Right atrium auricular region (tissue), 2 donors: ENCODE results near the gene PDLIM7. TPM values are rescaled to one million over a fixed set of nuclear protein-coding genes. Genes with fewer than 3 reads are reported as not detected.
A peak's percentile ranks its signal among the peaks of the same experiment; 100 is the strongest.

Experiments used
- DNase-seq: peaks from one replicate; pipeline ENCODE4 v3.0.0-alpha.2; 2019; ENCODE audit warnings: low spot score
- H3K27ac ChIP-seq, 2 donors: fragments of 200-600 bp; sonication (generic); 1 replicate in 1 of 2; 2 replicates in 1 of 2; pipeline ENCODE4 v1.5.1; 2016 to 2019
- H3K27me3 ChIP-seq, 2 donors: fragments of 200-600 bp; sonication (generic); one replicate each; pipeline versions ENCODE4 v1.5.1 to v1.6.0; 2017 to 2019
- H3K36me3 ChIP-seq: fragments of 200-600 bp; sonication (generic); one replicate; pipeline ENCODE4 v1.5.1; 2016
- H3K4me1 ChIP-seq, 2 donors: fragments of 200-600 bp; sonication (generic); one replicate each; pipeline versions ENCODE4 v1.5.1 to v1.6.0; 2017 to 2019
- H3K4me3 ChIP-seq, 2 donors: fragments of 200-600 bp; sonication (generic); 1 replicate in 1 of 2; 2 replicates in 1 of 2; pipeline ENCODE4 v1.5.1; 2017 to 2019; ENCODE audit warnings: mild to moderate bottlenecking in 1 of 2, moderate library complexity in 1 of 2
- H3K9me3 ChIP-seq, 2 donors: fragments of 200-600 bp; sonication (generic); one replicate each; pipeline ENCODE4 v1.5.1; 2019
- CTCF ChIP-seq, 2 donors: fragments of 200-600 bp; sonication (generic); IDR thresholded peaks; one replicate each; pipeline ENCODE4 v1.5.1; 2019; ENCODE audit warnings: antibody characterized with exemption in 2 of 2
- total RNA-seq, 2 donors: library from RNA; depleted of rRNA; stranded (reverse); fragments of >200 nt; gene quantifications; one replicate each; pipeline ENCODE4 v1.1.0, GENCODE V29; 2016

Gene PDLIM7
- total RNA-seq, 2 donors from 2014 or later = 45.8 to 56.0 TPM

GRCh38 chr5:177483994-177484901, 13.2 kb downstream of the PDLIM7 start:
- no peak for DNase-seq
- Histone ChIP-seq H3K27ac (no peak overlapping the region), H3K9me3 (no peaks in the 10 kb centered on the region), H3K27me3 (no peaks in the 10 kb centered on the region), H3K4me1 (peaks cover 0 to 19% of the 10 kb centered on the region in 2 donors), H3K36me3 (peaks cover 46% of the 10 kb centered on the region), H3K4me3 (no peak overlapping the region)
- TF ChIP-seq CTCF (IDR thresholded peaks at IDR 0.05) = no peak

- no peak for TF ChIP-seq CTCF (IDR thresholded peaks at IDR 0.05)
- Histone ChIP-seq H3K9me3 (no peaks in the 10 kb centered on the region), H3K27ac (no peak overlapping the region), H3K27me3 (no peaks in the 10 kb centered on the region), H3K4me1 (peaks cover 0 to 32% of the 10 kb centered on the region in 2 donors), H3K4me3 (no peak overlapping the region), H3K36me3 (peaks cover 34% of the 10 kb centered on the region)
- DNase-seq = no peak
Observed at GRCh38 chr5:177483042-177483441, 14.4 kb downstream of the PDLIM7 start.

- Histone ChIP-seq H3K9me3 (no peaks in the 10 kb centered on the region), H3K36me3 (peaks cover 27% of the 10 kb centered on the region), H3K27ac (no peak overlapping the region), H3K4me3 (no peak overlapping the region), H3K27me3 (no peaks in the 10 kb centered on the region), H3K4me1 (peaks cover 0 to 36% of the 10 kb centered on the region in 2 donors)
- DNase-seq = no peak
- no peak for TF ChIP-seq CTCF (IDR thresholded peaks at IDR 0.05)
Observed at GRCh38 chr5:177482359-177482795, 15.0 kb downstream of the PDLIM7 start.

- TF ChIP-seq CTCF (IDR thresholded peaks at IDR 0.05) = no peak
- H3K4me3 ChIP-seq = no peak overlapping the region
- no peaks in the 10 kb centered on the region for H3K9me3 ChIP-seq
- H3K36me3 ChIP-seq = peaks cover 9% of the 10 kb centered on the region
- H3K4me1 ChIP-seq = peaks cover 0 to 37% of the 10 kb centered on the region in 2 donors
- peak overlapping the region; percentile 67 to 71 for H3K27ac ChIP-seq
- no peak for DNase-seq
- H3K27me3 ChIP-seq = peaks cover 0 to 5% of the 10 kb centered on the region in 2 donors
Observed at GRCh38 chr5:177479774-177480173, 17.6 kb downstream of the PDLIM7 start.

GRCh38 chr5:177478711-177479646, 18.4 kb downstream of the PDLIM7 start:
- TF ChIP-seq CTCF (IDR thresholded peaks at IDR 0.05) = no peak
- H3K4me3 ChIP-seq = no peak overlapping the region
- peaks cover 0 to 45% of the 10 kb centered on the region in 2 donors for H3K4me1 ChIP-seq
- peaks cover 0 to 5% of the 10 kb centered on the region in 2 donors for H3K27me3 ChIP-seq
- no peaks in the 10 kb centered on the region for H3K9me3 ChIP-seq
- peak; percentile 96 for DNase-seq
- peaks cover 8% of the 10 kb centered on the region for H3K36me3 ChIP-seq
- H3K27ac ChIP-seq = peak overlapping the region; percentile 67 to 71
